Activated T-cell treated with anti-CD3 and anti-CD28 coated beads, Interleukin-2, amount 50 U/mL, for 48 hours (primary cell): ENCODE results near the gene LAMTOR1.

Experiments used
- DNase-seq, 2 experiments: peaks; one replicate each; pipeline ENCODE4 v3.0.0-alpha.2; 2020

LAMTOR1 gene

GRCh38 chr11:72116019-72116755 lies 13.1 kb upstream of the LAMTOR1 start:
- no peak for DNase-seq

- no peak for DNase-seq
These were observed 11.5 kb upstream of the LAMTOR1 start for GRCh38 chr11:72114570-72114969.

GRCh38 chr11:72112978-72113808 lies 10.1 kb upstream of the LAMTOR1 start:
- DNase-seq = peak in 1 of 2 experiments; percentile 29

- DNase-seq = peak; percentile 99
These were observed 9.3 kb upstream of the LAMTOR1 start, which contains the start of gene ANAPC15 for GRCh38 chr11:72112143-72112977. TSS of gene ANAPC15 (minus strand) at chr11:72112695. CDS start at chr11:72111276, 1,419 bp downstream.

- no peak for DNase-seq
These were observed 8.4 kb upstream of the LAMTOR1 start for GRCh38 chr11:72111300-72112142.

GRCh38 chr11:72105888-72106287 lies 2.8 kb upstream of the LAMTOR1 start, which contains the start of gene TOMT:
TSS of gene TOMT (plus strand) at chr11:72105924. CDS start at chr11:72105952, 28 bp downstream.
- no peak for DNase-seq

- DNase-seq = no peak
These were observed 664 bp upstream of the LAMTOR1 start for GRCh38 chr11:72103754-72104167.

GRCh38 chr11:72102631-72102945 lies 509 bp downstream of the LAMTOR1 start:
- DNase-seq = no peak

- no peak for DNase-seq
These were observed 935 bp downstream of the LAMTOR1 start for GRCh38 chr11:72102162-72102561.

GRCh38 chr11:72100462-72100861 lies 2.6 kb downstream of the LAMTOR1 start:
- DNase-seq = no peak

GRCh38 chr11:72100009-72100408 lies 3.1 kb downstream of the LAMTOR1 start:
- DNase-seq = no peak

GRCh38 chr11:72098741-72099140 lies 4.4 kb downstream of the LAMTOR1 start:
- no peak for DNase-seq

- peak; percentile 76 to 77 for DNase-seq
These were observed 11.8 kb downstream of the LAMTOR1 start for GRCh38 chr11:72091292-72091691.

GRCh38 chr11:72088076-72088808 lies 14.9 kb downstream of the LAMTOR1 start:
- no peak for DNase-seq

- DNase-seq = no peak
These were observed 17.3 kb downstream of the LAMTOR1 start for GRCh38 chr11:72085621-72086351.

- no peak for DNase-seq
These were observed 18.1 kb downstream of the LAMTOR1 start for GRCh38 chr11:72084965-72085364.

- no peak for DNase-seq
These were observed 19.0 kb downstream of the LAMTOR1 start for GRCh38 chr11:72084076-72084475.

GRCh38 chr11:72083414-72083813 lies 19.7 kb downstream of the LAMTOR1 start:
- DNase-seq = no peak

GRCh38 chr11:72081821-72082453 lies 21.2 kb downstream of the LAMTOR1 start:
- no peak for DNase-seq

- no peak for DNase-seq
These were observed 21.9 kb downstream of the LAMTOR1 start for GRCh38 chr11:72081184-72081644.
